Heart left ventricle (tissue), 13 donors: ENCODE data around the gene PRPF8.

Experiments used
- POLR2A ChIP-seq, 2 donors: fragments of 450-650 bp; IDR thresholded peaks; one replicate each; pipeline ENCODE4 v1.6.1; 2017; ENCODE audit warnings: antibody characterized with exemption in 2 of 2, mild to moderate bottlenecking in 2 of 2, moderate library complexity in 2 of 2
- TF ChIP-seq, protein P1 (sequence below), 12 donors: fragments of 200-600 bp; sonication (generic) in 4 of 12; IDR thresholded peaks; one replicate each; pipeline versions ENCODE4 v1.5.0 to v1.8.0; 2018 to 2022; ENCODE audit warnings: antibody characterized with exemption in 12 of 12, mild to moderate bottlenecking in 5 of 12
- donor health status: ischemic (EF 13 %, LVEDD 7.1; RV severe dilation, severe dysfunction).
- donor health status: DM: no; HTN: yes; CAD: no.
- donor health status: DM: no; HTN: no; CAD: no.
- donor health status: ischemic (EF 25% LVEDD 6.9; RV normal size, moderate dysfunction).
- donor health status: ischemic (EF 25% LVEDD 5.7; RV mildly dilated, moderate dysfunction).
- donor health status: ischemic (EF 35%, LVEDD 5.7; RV mildly dilated, moderate dysfunction).
- donor health status: nonischemic (EF 11% LVEDD 7.7; RV severe dilation, severe dysfunction).
- donor health status: DM: yes; HTN: yes; CAD: no.
- donor health status: PGD.
- donor health status: ischemic (EF 29% LVEDD 5.4; RV normal size, mild dysfunction).
- donor health status: nonischemic (EF 23%, LVEDD 6.1; RV moderate dilation, normal function).

DNA sequence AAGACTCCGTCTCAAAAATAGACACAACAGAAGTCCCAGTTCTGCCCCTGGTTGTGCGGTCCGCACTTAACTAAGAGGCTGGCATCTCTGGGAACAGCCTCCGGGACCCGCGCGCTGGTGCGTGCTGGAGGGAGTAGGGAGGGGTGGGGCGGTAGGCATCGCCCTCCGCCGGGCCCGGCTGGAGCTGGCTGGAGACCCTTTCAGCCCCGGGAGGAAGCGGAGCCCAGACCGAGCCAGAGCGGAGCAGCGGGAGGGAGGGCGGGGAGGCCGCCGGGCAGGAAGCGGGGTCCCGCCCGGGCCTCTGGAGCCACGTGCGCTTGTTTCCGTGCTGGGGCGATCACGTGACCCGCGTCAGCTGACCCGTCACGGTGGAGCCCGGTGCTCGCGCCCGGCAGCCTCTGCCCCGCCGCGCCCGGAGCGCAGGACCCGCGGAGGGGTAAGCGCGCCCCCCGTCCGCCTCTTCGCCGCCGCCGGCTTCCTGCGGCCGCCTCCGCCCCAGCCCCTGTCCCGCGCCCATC is 39.7 kb upstream of the PRPF8 start, which contains the start of gene WDR81:
- TF ChIP-seq POLR2A (IDR thresholded peaks at IDR 0.05), result peak; percentile 24 to 35
- TF ChIP-seq, protein P1, sequence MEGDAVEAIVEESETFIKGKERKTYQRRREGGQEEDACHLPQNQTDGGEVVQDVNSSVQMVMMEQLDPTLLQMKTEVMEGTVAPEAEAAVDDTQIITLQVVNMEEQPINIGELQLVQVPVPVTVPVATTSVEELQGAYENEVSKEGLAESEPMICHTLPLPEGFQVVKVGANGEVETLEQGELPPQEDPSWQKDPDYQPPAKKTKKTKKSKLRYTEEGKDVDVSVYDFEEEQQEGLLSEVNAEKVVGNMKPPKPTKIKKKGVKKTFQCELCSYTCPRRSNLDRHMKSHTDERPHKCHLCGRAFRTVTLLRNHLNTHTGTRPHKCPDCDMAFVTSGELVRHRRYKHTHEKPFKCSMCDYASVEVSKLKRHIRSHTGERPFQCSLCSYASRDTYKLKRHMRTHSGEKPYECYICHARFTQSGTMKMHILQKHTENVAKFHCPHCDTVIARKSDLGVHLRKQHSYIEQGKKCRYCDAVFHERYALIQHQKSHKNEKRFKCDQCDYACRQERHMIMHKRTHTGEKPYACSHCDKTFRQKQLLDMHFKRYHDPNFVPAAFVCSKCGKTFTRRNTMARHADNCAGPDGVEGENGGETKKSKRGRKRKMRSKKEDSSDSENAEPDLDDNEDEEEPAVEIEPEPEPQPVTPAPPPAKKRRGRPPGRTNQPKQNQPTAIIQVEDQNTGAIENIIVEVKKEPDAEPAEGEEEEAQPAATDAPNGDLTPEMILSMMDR (IDR thresholded peaks at IDR 0.05), result no peak
